H54 (cell line): ENCODE results near the gene KSR2.

Experiments used
- DNase-seq: peaks from one replicate; pipeline ENCODE4 v3.0.0; 2011; ENCODE audit warnings: low spot score, mixed read lengths; ENCODE audit not compliant: insufficient read length
- FAIRE-seq: peaks from 3 replicates; lab custom pipeline; 2011; peaks lifted over from hg19 to GRCh38; lab: Jason Lieb, UNC
- POLR2A ChIP-seq: IDR thresholded peaks from 2 replicates; pipeline ENCODE4 v1.6.1; 2011; ENCODE audit warnings: low read depth, mild to moderate bottlenecking, low read length

KSR2 gene

GRCh38 chr12:117526757-117527478, 441.9 kb downstream of the KSR2 start:
- TF ChIP-seq POLR2A = no peak
- FAIRE-seq = no peak
- DNase-seq = no peak

GRCh38 chr12:117525766-117526165, 443.0 kb downstream of the KSR2 start:
- DNase-seq (no peak), FAIRE-seq (no peak)
- no peak for TF ChIP-seq POLR2A

GRCh38 chr12:117524806-117525205, 444.0 kb downstream of the KSR2 start:
- DNase-seq (no peak), FAIRE-seq (no peak)
- TF ChIP-seq POLR2A = no peak

- DNase-seq (no peak), FAIRE-seq (no peak)
- TF ChIP-seq POLR2A = no peak
Measured at GRCh38 chr12:117523971-117524370, 444.8 kb downstream of the KSR2 start.

- DNase-seq = no peak
- FAIRE-seq = no peak
- no peak for TF ChIP-seq POLR2A
Measured at GRCh38 chr12:117522559-117522958, 446.2 kb downstream of the KSR2 start.

- DNase-seq = no peak
- no peak for FAIRE-seq
- TF ChIP-seq POLR2A = no peak
Measured at GRCh38 chr12:117521867-117522266, 446.9 kb downstream of the KSR2 start.

GRCh38 chr12:117521346-117521745, 447.4 kb downstream of the KSR2 start:
- no peak for TF ChIP-seq POLR2A
- FAIRE-seq (no peak), DNase-seq (no peak)

GRCh38 chr12:117518594-117519270, 450.1 kb downstream of the KSR2 start:
- no peak for DNase-seq
- no peak for FAIRE-seq
- TF ChIP-seq POLR2A = no peak

GRCh38 chr12:117517219-117517739, 451.5 kb downstream of the KSR2 start:
- TF ChIP-seq POLR2A = no peak
- no peak for FAIRE-seq
- DNase-seq = no peak

GRCh38 chr12:117516034-117516433, 452.8 kb downstream of the KSR2 start:
- no peak for DNase-seq
- TF ChIP-seq POLR2A = no peak
- no peak for FAIRE-seq

- no peak for TF ChIP-seq POLR2A
- no peak for DNase-seq
- no peak for FAIRE-seq
Measured at GRCh38 chr12:117514016-117514415, 454.8 kb downstream of the KSR2 start.

GRCh38 chr12:117513353-117513752, 455.4 kb downstream of the KSR2 start:
- no peak for FAIRE-seq
- TF ChIP-seq POLR2A = no peak
- DNase-seq = no peak

GRCh38 chr12:117508468-117508867, 460.3 kb downstream of the KSR2 start:
- no peak for DNase-seq
- TF ChIP-seq POLR2A = no peak
- no peak for FAIRE-seq

GRCh38 chr12:117507548-117507947, 461.2 kb downstream of the KSR2 start:
- DNase-seq (no peak), FAIRE-seq (no peak)
- TF ChIP-seq POLR2A = no peak
